ENCODE data around the gene AFAP1L2. TPM values are rescaled to one million over a fixed set of nuclear protein-coding genes. Genes with fewer than 3 reads are reported as not detected.
A peak's percentile ranks its signal among the peaks of the same experiment; 100 is the strongest.

AFAP1L2 gene
- polyA plus RNA-seq, 4 donors: 1.1 to 7.7 (median 3.3) TPM

DNA sequence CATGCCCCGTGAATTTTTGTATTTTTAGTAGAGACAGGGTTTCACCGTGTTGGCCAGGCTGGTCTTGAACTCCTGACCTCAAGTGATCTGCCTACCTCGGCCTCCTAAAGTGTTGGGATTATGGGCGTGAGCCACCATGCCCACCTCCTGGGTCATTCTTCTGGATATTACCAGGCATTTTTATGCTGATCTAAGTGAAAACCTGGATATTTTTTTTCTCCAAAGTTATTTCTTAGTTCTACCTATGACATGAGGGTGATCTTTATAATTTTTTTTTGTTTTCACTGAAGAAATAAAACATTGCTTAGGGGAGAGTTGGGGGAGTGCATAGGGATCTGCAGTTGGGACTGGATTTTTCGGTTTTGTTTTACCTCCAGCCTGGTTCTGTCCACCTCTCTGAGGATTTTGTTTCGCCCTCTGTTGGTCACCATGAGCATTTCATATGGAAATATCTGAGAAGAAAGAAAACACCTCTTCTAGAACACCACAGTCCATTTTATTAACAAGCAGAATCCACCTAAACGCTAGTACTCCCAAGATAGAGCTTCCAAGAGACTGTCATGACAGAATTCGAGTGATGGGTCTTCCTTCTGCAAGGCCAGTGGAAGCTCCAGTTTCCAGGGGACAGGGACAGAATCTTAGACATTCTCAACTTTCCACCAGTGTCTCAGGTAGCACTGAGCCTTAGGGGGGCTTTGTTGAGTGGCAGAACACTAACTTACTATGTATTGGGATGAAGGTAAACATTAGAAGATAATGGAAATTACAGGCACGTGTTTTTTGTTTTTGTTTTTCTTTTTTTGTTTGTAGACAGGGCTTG lies 33.4 kb upstream of the AFAP1L2 start:
- WGBS, 3 donors: 85 to 91% (median 88%) methylated on average over 9 of the region's 9 CpGs
- H3K4me1 ChIP-seq (ENCODE audit: control insufficient read depth in 3 of 3, insufficient read depth in 2 of 3, low read depth in 1 of 3, low read length in 2 of 3): no peaks in the 10 kb centered on the region
- H3K27me3 ChIP-seq (ENCODE audit: control insufficient read depth in 3 of 3, insufficient read depth in 3 of 3, low read length in 3 of 3): no peaks in the 10 kb centered on the region
- no peaks in the 10 kb centered on the region for H3K9me3 ChIP-seq (ENCODE audit: control insufficient read depth in 2 of 2, insufficient read depth in 1 of 2, low read depth in 1 of 2, low read length in 1 of 2)
- peaks cover 0 to 51% (median 27%) of the 10 kb centered on the region in 3 donors for H3K36me3 ChIP-seq (ENCODE audit: control insufficient read depth in 3 of 3, insufficient read depth in 2 of 3, low read depth in 1 of 3, low read length in 3 of 3)
- no peak overlapping the region for H3K27ac ChIP-seq (ENCODE audit: low read depth in 1 of 3, low read length in 2 of 3)
- no peak for FAIRE-seq
- H3K4me3 ChIP-seq (ENCODE audit: low read depth in 1 of 3, low read length in 3 of 3): no peak overlapping the region
- DNase-seq: peak in 1 of 2 donors; percentile 15

DNA sequence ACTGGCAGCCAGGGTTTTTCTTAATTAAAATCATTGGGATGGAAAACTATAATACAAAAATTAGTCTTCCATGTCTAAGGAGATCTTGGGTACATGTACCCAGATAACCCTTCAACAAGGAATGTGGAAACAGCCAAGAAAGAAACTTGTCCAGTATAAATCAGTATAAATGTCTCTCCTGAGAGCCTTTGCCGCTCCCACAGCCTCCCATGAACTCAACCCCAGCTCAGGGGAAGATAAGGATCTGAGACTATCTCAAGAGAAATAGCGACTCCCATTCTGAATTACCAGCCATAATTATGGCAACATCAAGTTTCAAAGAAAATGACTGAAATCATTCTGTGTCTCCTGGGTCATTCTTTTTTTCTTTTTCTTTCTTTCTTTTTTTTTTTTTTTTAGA lies 32.6 kb upstream of the AFAP1L2 start:
- 93 to 96% (median 94%) methylated on average over 2 of the region's 2 CpGs for WGBS, 3 donors
- no peak overlapping the region for H3K27ac ChIP-seq (ENCODE audit: low read depth in 1 of 3, low read length in 2 of 3)
- peaks cover 0 to 48% (median 27%) of the 10 kb centered on the region in 3 donors for H3K36me3 ChIP-seq (ENCODE audit: control insufficient read depth in 3 of 3, insufficient read depth in 2 of 3, low read depth in 1 of 3, low read length in 3 of 3)
- no peaks in the 10 kb centered on the region for H3K4me1 ChIP-seq (ENCODE audit: control insufficient read depth in 3 of 3, insufficient read depth in 2 of 3, low read depth in 1 of 3, low read length in 2 of 3)
- H3K4me3 ChIP-seq (ENCODE audit: low read depth in 1 of 3, low read length in 3 of 3): no peak overlapping the region
- no peaks in the 10 kb centered on the region for H3K27me3 ChIP-seq (ENCODE audit: control insufficient read depth in 3 of 3, insufficient read depth in 3 of 3, low read length in 3 of 3)
- FAIRE-seq: no peak
- no peak for DNase-seq
- H3K9me3 ChIP-seq (ENCODE audit: control insufficient read depth in 2 of 2, insufficient read depth in 1 of 2, low read depth in 1 of 2, low read length in 1 of 2): no peaks in the 10 kb centered on the region

DNA sequence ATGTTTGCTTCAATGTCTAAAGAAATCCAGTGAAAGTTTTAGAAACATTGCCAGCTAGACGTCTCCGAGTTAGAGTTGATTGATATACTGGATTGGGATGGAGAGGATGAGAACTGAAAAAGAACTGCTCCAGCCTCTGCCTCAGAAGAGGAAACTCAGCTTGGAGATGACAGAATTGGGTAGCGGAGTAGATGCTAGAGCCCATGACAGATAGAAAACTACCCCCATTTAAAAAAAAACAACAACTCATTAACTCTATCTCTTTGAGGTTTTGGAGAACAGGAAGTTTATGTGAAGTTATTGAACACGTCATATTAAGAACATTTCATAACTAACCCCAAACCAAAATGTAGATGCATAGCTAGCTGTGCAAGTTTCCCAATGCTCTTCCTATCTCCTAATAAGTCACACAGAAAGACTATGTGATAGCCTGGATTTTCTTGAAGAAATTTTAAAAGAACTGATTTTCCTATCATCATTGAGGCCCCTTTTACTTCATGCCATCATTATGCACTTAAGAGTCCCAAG lies 28.3 kb upstream of the AFAP1L2 start:
- 83 to 96% (median 86%) methylated on average over 4 of the region's 4 CpGs for WGBS, 3 donors
- Histone ChIP-seq H3K4me3 (ENCODE audit: low read depth in 1 of 3, low read length in 3 of 3) (no peak overlapping the region), H3K36me3 (ENCODE audit: control insufficient read depth in 3 of 3, insufficient read depth in 2 of 3, low read depth in 1 of 3, low read length in 3 of 3) (peaks cover 0 to 24% (median 10%) of the 10 kb centered on the region in 3 donors), H3K27me3 (ENCODE audit: control insufficient read depth in 3 of 3, insufficient read depth in 3 of 3, low read length in 3 of 3) (no peaks in the 10 kb centered on the region), H3K27ac (ENCODE audit: low read depth in 1 of 3, low read length in 2 of 3) (no peak overlapping the region), H3K4me1 (ENCODE audit: control insufficient read depth in 3 of 3, insufficient read depth in 2 of 3, low read depth in 1 of 3, low read length in 2 of 3) (no peaks in the 10 kb centered on the region), H3K9me3 (ENCODE audit: control insufficient read depth in 2 of 2, insufficient read depth in 1 of 2, low read depth in 1 of 2, low read length in 1 of 2) (no peaks in the 10 kb centered on the region)
- no peak for FAIRE-seq
- no peak for DNase-seq

DNA sequence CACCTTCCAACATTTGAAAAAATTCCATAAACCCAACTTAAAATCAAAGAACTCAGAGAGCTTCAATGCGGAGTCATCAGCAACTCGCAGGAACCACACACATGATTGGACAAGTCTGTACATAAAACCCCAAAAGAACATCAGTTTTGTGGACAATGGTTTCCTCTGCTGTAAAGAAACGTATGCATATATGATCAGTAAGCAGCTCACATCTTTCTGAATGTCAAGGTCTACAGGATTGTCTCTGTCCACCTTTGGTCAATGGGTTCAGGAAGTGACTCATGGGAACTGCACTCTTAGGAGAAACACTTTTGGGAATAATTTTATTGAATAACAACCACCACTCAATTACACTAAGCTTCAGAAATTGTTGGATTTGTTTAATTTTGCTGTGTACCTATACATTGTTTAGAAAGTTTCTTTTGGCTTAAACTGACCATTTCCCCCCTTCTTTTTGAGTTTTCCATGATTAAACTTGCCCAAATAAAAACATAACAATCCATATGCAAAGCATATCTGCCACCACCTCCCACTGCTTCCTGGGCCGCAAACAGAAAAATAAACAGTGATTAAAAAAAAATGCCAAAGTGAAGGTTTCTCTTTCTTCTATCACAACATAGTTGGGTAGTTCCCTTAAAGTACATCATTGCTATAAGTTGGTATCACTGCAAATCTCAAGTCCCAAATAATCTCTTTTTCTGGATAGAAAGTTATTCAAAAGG lies 27.3 kb upstream of the AFAP1L2 start:
- no peaks in the 10 kb centered on the region for H3K4me1 ChIP-seq (ENCODE audit: control insufficient read depth in 3 of 3, insufficient read depth in 2 of 3, low read depth in 1 of 3, low read length in 2 of 3)
- WGBS, 3 donors: 90 to 93% (median 92%) methylated on average over 4 of the region's 4 CpGs
- H3K27me3 ChIP-seq (ENCODE audit: control insufficient read depth in 3 of 3, insufficient read depth in 3 of 3, low read length in 3 of 3): no peaks in the 10 kb centered on the region
- no peak for FAIRE-seq
- no peak for DNase-seq
- no peak overlapping the region for H3K27ac ChIP-seq (ENCODE audit: low read depth in 1 of 3, low read length in 2 of 3)
- peaks cover 0 to 20% (median 10%) of the 10 kb centered on the region in 3 donors for H3K36me3 ChIP-seq (ENCODE audit: control insufficient read depth in 3 of 3, insufficient read depth in 2 of 3, low read depth in 1 of 3, low read length in 3 of 3)
- no peak overlapping the region for H3K4me3 ChIP-seq (ENCODE audit: low read depth in 1 of 3, low read length in 3 of 3)
- H3K9me3 ChIP-seq (ENCODE audit: control insufficient read depth in 2 of 2, insufficient read depth in 1 of 2, low read depth in 1 of 2, low read length in 1 of 2): no peaks in the 10 kb centered on the region

DNA sequence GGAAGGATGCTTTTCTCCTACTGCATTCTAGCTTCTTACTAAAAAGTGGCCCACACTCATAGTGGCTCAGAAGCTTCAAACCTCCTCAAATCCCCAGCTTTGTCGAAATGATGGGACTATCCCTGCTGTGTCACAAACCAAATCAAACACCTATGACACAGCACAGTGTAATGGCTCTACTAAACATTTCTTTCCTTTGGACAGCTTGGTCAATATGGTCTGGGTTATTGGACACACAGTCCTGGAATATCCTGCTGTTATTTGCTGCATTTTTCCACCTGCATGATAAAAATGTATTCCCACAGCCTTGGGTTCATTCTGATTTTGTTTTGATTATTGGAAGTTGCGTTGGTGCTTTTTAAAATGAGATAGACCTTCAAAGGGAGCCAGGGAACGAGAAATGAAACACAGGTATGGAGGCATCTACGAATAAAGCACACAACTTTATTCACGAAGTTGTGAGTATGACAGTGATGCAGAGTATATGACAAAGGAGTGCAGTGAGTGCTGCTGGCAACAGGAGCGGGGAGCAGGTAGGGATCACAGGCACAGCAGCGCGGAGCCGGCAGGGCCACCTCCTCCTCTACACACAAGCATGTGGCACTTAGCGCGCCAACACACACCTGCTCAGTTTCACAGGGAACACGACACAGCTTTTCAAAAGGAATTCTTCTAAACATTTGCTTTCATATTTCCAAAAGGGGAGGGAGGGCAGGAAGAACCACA lies 26.5 kb upstream of the AFAP1L2 start:
- H3K36me3 ChIP-seq (ENCODE audit: control insufficient read depth in 3 of 3, insufficient read depth in 2 of 3, low read depth in 1 of 3, low read length in 3 of 3): peaks cover 0 to 14% (median 10%) of the 10 kb centered on the region in 3 donors

DNA sequence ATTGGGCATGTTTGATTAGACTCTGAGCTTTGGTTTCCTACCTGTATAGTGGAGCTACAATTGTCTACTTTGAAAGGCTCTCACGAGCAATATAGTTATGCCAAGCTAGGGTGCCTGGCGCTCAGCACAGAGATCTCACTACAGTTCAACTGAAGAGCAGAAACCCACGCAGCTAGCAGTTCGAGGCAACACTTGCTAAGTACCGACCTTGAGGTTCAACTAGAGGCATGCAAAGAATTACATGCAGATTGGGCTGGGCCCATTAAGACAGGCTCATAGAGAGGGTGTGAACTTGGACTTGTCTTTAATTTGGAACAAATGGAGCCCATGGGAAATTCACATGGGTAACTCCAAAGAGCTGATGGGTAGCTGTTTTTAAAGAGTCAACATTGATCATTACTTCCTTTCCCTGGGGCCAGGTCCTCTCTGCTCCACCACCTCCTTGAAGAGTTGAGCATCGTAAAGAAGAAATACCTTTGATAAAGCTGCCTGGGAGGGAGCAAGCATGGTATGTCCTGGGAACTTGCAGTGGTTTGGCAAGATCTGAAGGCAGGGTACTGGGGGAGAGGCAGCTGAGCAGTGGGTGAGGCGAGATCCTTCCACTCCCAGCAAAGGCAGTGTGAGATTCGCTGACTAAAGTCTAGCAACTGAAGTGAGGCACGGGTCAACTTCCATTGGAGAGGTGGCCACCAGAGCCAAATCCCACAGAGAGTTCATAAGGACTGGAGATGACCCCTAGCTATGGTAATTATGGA lies 25.5 kb upstream of the AFAP1L2 start:
- Histone ChIP-seq H3K9me3 (ENCODE audit: control insufficient read depth in 2 of 2, insufficient read depth in 1 of 2, low read depth in 1 of 2, low read length in 1 of 2) (no peaks in the 10 kb centered on the region), H3K4me1 (ENCODE audit: control insufficient read depth in 3 of 3, insufficient read depth in 2 of 3, low read depth in 1 of 3, low read length in 2 of 3) (no peaks in the 10 kb centered on the region), H3K27ac (ENCODE audit: low read depth in 1 of 3, low read length in 2 of 3) (no peak overlapping the region), H3K36me3 (ENCODE audit: control insufficient read depth in 3 of 3, insufficient read depth in 2 of 3, low read depth in 1 of 3, low read length in 3 of 3) (peaks cover 0 to 8% (median 2%) of the 10 kb centered on the region in 3 donors), H3K27me3 (ENCODE audit: control insufficient read depth in 3 of 3, insufficient read depth in 3 of 3, low read length in 3 of 3) (no peaks in the 10 kb centered on the region), H3K4me3 (ENCODE audit: low read depth in 1 of 3, low read length in 3 of 3) (no peak overlapping the region)
- WGBS, 3 donors: 86 to 92% (median 91%) methylated on average over 9 of the region's 9 CpGs
- no peak for DNase-seq
- no peak for FAIRE-seq

More for the DNA sequence above, 26.5 kb upstream of the AFAP1L2 start:
- H3K4me1 ChIP-seq (ENCODE audit: control insufficient read depth in 3 of 3, insufficient read depth in 2 of 3, low read depth in 1 of 3, low read length in 2 of 3): no peaks in the 10 kb centered on the region
- WGBS, 3 donors: 94 to 96% (median 95%) methylated on average over 12 of the region's 12 CpGs
- H3K27ac ChIP-seq (ENCODE audit: low read depth in 1 of 3, low read length in 2 of 3): no peak overlapping the region
- H3K9me3 ChIP-seq (ENCODE audit: control insufficient read depth in 2 of 2, insufficient read depth in 1 of 2, low read depth in 1 of 2, low read length in 1 of 2): no peaks in the 10 kb centered on the region
- FAIRE-seq: no peak
- H3K4me3 ChIP-seq (ENCODE audit: low read depth in 1 of 3, low read length in 3 of 3): no peak overlapping the region
- no peak for DNase-seq
- no peaks in the 10 kb centered on the region for H3K27me3 ChIP-seq (ENCODE audit: control insufficient read depth in 3 of 3, insufficient read depth in 3 of 3, low read length in 3 of 3)

DNA sequence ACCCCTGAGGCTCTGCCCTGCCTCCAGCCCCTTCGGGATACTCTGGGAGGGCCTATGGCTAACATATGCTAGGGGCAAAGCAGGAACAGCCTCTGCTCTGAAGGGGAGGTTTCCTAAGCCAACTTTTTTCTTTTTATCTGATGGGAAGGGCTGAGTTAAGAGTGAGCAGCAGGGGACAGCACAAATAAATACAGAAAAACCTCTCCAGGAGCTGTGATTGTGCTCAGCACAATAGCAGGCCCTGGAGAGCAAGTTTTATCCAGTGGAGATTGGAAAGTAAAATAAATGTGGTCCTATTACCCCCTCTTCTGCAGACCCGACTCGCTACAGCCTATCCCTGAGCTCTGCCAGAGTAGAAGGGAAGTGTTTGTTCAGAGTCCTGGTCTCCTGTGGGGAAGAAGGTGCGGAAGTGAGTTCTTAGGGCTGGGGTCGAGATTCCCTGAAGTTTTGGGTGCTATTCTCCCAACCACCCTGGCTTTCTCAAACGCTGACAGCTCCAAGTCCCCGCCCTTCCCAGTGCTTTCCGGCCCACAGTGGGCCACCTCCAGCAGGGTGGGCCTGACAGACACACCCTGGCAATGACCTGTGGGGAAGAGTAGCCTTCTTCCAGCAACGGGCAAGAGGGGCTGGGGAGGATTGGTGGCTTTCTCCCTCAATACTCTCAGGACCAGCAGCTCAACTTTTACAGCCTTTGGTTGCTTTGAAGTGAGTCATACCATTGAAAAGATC lies 23.0 kb upstream of the AFAP1L2 start:
- FAIRE-seq: no peak
- no peaks in the 10 kb centered on the region for H3K27me3 ChIP-seq (ENCODE audit: control insufficient read depth in 3 of 3, insufficient read depth in 3 of 3, low read length in 3 of 3)
- H3K4me1 ChIP-seq (ENCODE audit: control insufficient read depth in 3 of 3, insufficient read depth in 2 of 3, low read depth in 1 of 3, low read length in 2 of 3): no peaks in the 10 kb centered on the region
- no peak overlapping the region for H3K4me3 ChIP-seq (ENCODE audit: low read depth in 1 of 3, low read length in 3 of 3)
- DNase-seq: no peak
- no peak overlapping the region for H3K27ac ChIP-seq (ENCODE audit: low read depth in 1 of 3, low read length in 2 of 3)
- 71 to 76% (median 73%) methylated on average over 9 of the region's 9 CpGs for WGBS, 3 donors
- no peaks in the 10 kb centered on the region for H3K9me3 ChIP-seq (ENCODE audit: control insufficient read depth in 2 of 2, insufficient read depth in 1 of 2, low read depth in 1 of 2, low read length in 1 of 2)
- H3K36me3 ChIP-seq (ENCODE audit: control insufficient read depth in 3 of 3, insufficient read depth in 2 of 3, low read depth in 1 of 3, low read length in 3 of 3): peaks cover 0 to 3% (median 2%) of the 10 kb centered on the region in 3 donors
